ENCODE data around the gene GRXCR2. TPM values are rescaled to one million over a fixed set of nuclear protein-coding genes. Genes with fewer than 3 reads are reported as not detected.

Gene GRXCR2
- total and polyA plus RNA-seq, 2 of the 4 experiments (the other 2 are of a cell fraction): not detected

DNA sequence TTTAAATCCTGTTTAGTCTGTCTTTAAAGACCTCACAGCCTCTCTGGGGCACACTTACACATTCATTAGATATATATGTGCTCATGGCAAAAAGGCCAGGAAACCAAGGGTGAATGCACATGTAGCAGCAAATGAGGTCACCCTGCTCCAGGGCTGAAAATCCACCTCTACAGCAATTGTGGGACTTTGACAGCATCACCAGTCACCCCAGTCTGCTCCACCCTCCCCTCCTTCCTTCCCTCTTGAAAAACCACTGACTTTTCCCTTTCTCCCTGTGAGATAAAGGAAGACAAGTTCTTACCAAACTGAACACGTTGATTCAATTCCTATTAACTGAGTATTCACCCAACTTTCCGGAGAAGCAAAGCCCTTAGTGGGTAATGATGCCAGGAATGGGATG, 48.4 kb upstream of the GRXCR2 start:
- no peak overlapping the region for H3K4me3 ChIP-seq (ENCODE audit: insufficient read depth, low read depth, low read length)
- TF ChIP-seq CEBPB (IDR thresholded peaks at IDR 0.05; ENCODE audit: low read depth, low read length) (no peak), FOS (IDR thresholded peaks at IDR 0.05; ENCODE audit: low read depth, low read length) (no peak), RFX5 (IDR thresholded peaks at IDR 0.05; ENCODE audit: low read depth, low read length) (no peak), CHD1 (IDR thresholded peaks at IDR 0.05; ENCODE audit: low read depth, low read length) (no peak), MAZ (IDR thresholded peaks at IDR 0.05; ENCODE audit: borderline replicate concordance, low read depth, low read length) (no peak), RCOR1 (IDR thresholded peaks at IDR 0.05; ENCODE audit: insufficient replicate concordance, low read length) (no peak), NFE2L2 (IDR thresholded peaks at IDR 0.05; ENCODE audit: low read depth, low read length) (no peak), POLR2A (IDR thresholded peaks at IDR 0.05; ENCODE audit: low read depth, low read length) (no peak)
- TF ChIP-seq, protein P1, sequence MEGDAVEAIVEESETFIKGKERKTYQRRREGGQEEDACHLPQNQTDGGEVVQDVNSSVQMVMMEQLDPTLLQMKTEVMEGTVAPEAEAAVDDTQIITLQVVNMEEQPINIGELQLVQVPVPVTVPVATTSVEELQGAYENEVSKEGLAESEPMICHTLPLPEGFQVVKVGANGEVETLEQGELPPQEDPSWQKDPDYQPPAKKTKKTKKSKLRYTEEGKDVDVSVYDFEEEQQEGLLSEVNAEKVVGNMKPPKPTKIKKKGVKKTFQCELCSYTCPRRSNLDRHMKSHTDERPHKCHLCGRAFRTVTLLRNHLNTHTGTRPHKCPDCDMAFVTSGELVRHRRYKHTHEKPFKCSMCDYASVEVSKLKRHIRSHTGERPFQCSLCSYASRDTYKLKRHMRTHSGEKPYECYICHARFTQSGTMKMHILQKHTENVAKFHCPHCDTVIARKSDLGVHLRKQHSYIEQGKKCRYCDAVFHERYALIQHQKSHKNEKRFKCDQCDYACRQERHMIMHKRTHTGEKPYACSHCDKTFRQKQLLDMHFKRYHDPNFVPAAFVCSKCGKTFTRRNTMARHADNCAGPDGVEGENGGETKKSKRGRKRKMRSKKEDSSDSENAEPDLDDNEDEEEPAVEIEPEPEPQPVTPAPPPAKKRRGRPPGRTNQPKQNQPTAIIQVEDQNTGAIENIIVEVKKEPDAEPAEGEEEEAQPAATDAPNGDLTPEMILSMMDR (conservative IDR thresholded peaks at IDR 0.05; ENCODE audit: low read depth, low read length): no peak
- intact Hi-C loops (cut with micrococcal nuclease) (no loop called here), dilution Hi-C loops (cut with HindIII; ENCODE audit: low sequenced_read_pairs, unreplicated experiment) (no loop called here), in situ Hi-C loops (cut with MboI; ENCODE audit: low sequenced_read_pairs) (no loop called here)
- H3K9ac ChIP-seq (ENCODE audit: low read depth, low read length): no peak overlapping the region
- ChIA-PET CTCF (no interaction called here), POLR2A (ENCODE audit: unreplicated experiment) (no interaction called here)
- H3K27ac ChIP-seq (ENCODE audit: insufficient read depth, low read length): no peak overlapping the region
- H3K9me1 ChIP-seq (ENCODE audit: insufficient read depth, low read length): peaks cover 3% of the 10 kb centered on the region; the same call in 1 of the 2 replicates
- H2BK15ac ChIP-seq (ENCODE audit: low read depth, low read length): no peak overlapping the region
- no peaks in the 10 kb centered on the region for H3K27me3 ChIP-seq (ENCODE audit: control insufficient read depth, insufficient read depth, low read length)
- H3K9me3 ChIP-seq (ENCODE audit: control insufficient read depth, insufficient read depth, low read length): no peaks in the 10 kb centered on the region
- H3K36me3 ChIP-seq (ENCODE audit: control insufficient read depth, insufficient read depth, low read length): no peaks in the 10 kb centered on the region
- no peak overlapping the region for H4K5ac ChIP-seq (ENCODE audit: low read depth, low read length)
- H2BK120ac ChIP-seq (ENCODE audit: low read depth, low read length): no peak overlapping the region
- H2AK5ac ChIP-seq (ENCODE audit: low read depth, low read length): no peak overlapping the region
- 0 out of 2 replicates have a peak overlapping the region, but pooled peaks have one; percentile 46 for H3K23ac ChIP-seq (ENCODE audit: low read depth, low read length)
- no peak overlapping the region for H2AFZ ChIP-seq (replicated peaks; ENCODE audit: low read length, poor library complexity)
- no peak overlapping the region; the same call in 1 of the 2 replicates for H2BK20ac ChIP-seq (ENCODE audit: low read depth, low read length)
- H4K20me1 ChIP-seq (ENCODE audit: insufficient read depth, low read length): no peaks in the 10 kb centered on the region
- peak overlapping the region; percentile 22; the same call in 1 of the 2 replicates for H3K4ac ChIP-seq (ENCODE audit: low read depth, low read length)
- no peak for ATAC-seq (ENCODE audit: low read depth)
- WGBS, 2 experiments (ENCODE audit: extremely low coverage in 2 of 2, insufficient read length in 1 of 2): no CpG with 5 or more reads among the region's 2 CpGs
- H3K56ac ChIP-seq (ENCODE audit: extremely low read depth, insufficient read depth, low read length): no peak overlapping the region
- no peak overlapping the region for H2BK5ac ChIP-seq (ENCODE audit: low read depth, low read length, poor library complexity, severe bottlenecking)
- H4K8ac ChIP-seq (ENCODE audit: low read depth in 2 of 2, low read length in 2 of 2): no peak overlapping the region
- peak; percentile 35 for DNase-seq
- H4K91ac ChIP-seq (ENCODE audit: insufficient read depth, low read depth, low read length): no peak overlapping the region
- no TSS peak for BruUV-seq (replicated peaks)
- peaks cover 14% of the 10 kb centered on the region for H3K4me1 ChIP-seq (ENCODE audit: control insufficient read depth, insufficient read depth, low read length)
- H2AK9ac ChIP-seq (replicated peaks; ENCODE audit: low read depth, low read length, poor library complexity): no peak overlapping the region
- no peak overlapping the region for H3K14ac ChIP-seq (replicated peaks; ENCODE audit: low read depth, low read length)
- no peaks in the 10 kb centered on the region for H3K79me1 ChIP-seq (ENCODE audit: low read depth in 1 of 2, low read length in 2 of 2)
- H3K4me2 ChIP-seq (ENCODE audit: low read depth, low read length): no peak overlapping the region
- no peak overlapping the region for H3K18ac ChIP-seq (ENCODE audit: low read depth, low read length)
